HG03439 (cell line): ENCODE measurements around the gene PTPRA.

ENCODE experiments used
- ATAC-seq: cut with Tn5 transposase; IDR thresholded peaks from one replicate; pipeline ENCODE4 v1.9.1; 2021; ENCODE audit warnings: mild to moderate bottlenecking, moderate library complexity; ENCODE audit not compliant: unreplicated experiment

PTPRA gene

DNA sequence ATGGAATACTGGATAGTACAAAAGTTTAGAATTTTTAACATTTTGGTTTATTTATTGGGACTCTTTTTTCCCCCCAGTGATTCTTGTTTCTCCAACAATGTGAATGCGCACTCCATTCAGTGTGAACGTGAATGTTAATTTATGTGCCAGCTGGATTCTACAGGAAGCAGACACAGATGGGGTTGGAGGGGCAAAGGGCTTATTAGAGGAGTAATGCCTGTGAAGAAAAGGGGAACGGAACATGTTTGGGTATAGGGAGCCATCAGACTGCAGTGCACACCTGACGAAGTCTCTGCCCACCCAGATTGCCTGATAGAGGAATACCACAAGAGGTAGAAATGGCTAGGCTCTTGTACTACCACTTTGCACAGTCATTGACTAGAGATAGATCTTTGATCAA lies 48.2 kb downstream of the PTPRA start:
- no peak for ATAC-seq

DNA sequence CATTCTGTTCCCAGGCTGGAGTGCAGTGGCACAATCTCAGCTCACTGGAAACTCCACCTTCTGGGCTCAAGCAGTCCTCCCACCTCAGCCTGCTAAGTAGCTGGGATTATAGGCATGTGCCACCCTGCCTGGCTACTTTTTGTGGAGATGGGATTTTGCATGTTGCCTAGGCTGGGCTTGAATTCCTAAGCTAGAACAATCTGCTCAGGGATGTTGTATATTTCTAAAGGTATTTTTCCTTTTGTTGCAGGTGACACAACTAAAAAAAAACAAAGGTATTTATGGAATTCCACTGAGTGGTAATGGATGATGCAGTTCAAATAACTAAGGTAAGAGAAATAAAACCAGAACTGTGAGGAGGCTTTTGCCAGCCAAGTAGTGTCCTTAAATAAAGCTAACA lies 49.7 kb downstream of the PTPRA start:
- no peak for ATAC-seq

- no peak for ATAC-seq
Measured at GRCh38 chr20:2930538-2930937, 57.3 kb downstream of the PTPRA start.

- ATAC-seq: no peak
Measured at GRCh38 chr20:2932498-2932897, 59.2 kb downstream of the PTPRA start.

DNA sequence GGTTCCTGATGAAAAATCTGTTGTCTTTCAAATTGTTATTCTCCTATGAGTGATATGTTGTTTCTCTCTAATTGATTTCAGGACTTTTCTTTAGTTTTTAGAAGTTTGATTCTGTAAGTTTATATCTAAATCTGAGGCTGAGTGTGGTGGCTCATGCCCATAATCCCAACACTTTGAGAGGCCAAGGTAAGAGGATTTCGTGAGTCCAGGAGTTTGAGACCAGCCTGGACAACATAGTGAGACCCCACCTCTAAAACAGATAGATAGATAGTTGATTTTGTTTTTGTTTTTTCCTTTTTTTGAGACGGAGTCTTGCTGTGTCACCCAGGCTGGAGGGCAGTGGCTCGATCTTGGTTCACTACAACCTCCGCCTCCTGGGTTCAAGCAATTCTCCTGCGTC lies 64.6 kb downstream of the PTPRA start:
- no peak for ATAC-seq

DNA sequence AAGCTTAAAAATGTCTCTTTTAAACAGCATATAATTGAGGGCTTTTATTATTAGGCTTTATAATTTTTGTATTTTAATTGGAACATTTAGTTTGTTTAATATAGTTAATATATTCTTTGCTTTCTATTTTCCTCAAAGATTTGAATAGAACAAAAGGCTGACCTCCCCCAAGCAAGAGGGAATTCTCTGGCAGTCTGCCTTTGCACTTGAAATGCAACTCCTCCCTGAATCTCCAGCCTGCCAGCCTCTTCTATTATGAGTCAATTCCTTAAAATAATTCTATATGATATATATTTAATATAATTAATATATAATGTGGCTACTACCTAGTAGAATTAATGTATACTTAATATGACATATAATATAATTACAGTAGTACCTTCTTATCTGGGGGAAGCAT lies 69.2 kb downstream of the PTPRA start:
- ATAC-seq: no peak

GRCh38 chr20:2946988-2947961 lies 74.0 kb downstream of the PTPRA start:
- no peak for ATAC-seq

GRCh38 chr20:2948968-2949367 lies 75.7 kb downstream of the PTPRA start:
- ATAC-seq: no peak

DNA sequence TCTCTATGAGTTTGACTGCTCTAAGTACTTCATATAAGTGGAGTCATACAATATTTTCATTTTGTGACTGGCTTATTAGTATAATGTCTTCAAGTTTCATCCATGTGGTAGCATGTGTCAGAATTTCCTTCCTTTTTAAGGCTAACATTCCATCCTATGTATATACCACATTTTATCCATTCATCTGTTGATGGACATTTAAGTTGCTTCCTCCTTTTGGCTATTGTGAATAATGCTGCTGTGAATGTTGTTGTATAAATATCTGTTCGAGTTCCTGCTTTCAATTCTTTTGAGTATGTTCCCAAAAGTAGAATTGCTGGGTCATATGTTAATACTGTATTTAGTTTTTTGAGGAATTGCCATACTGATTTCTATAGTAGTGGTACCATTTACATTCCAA lies 79.5 kb downstream of the PTPRA start:
- no peak for ATAC-seq

DNA sequence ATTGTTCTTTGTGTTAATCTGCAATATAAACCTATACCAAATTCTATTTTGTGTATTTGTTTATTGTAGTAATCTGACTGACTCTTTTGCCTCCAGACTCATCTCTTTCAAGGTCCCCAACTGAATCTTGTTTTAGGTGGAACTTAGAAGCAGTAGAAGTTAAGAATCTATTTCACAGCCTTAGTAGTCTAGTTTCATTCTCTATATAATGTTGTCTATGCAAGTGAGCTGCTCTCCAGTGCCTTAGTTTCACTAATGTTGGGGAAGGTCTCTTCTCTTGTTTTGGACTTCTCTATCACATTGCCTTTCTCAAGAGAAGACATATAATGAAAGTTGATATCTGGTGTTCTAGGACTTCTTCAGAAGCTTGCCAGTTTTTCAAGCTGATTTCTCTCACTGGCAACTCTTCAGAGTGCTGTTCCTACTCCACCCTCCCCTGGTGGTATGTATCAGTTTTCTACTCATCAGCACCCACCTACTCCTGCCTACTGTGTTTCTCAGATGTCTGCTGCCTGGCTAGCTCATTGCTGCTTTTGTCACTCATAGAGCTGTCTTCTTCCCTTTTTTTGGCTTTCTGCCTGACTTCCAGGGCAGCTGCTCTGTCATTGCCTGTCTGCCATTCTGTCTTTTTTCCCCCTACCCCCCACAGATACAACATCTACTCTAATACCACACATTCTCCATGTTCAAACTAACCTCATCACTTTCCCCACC lies 82.1 kb downstream of the PTPRA start:
- no peak for ATAC-seq

GRCh38 chr20:2956480-2956879 lies 83.2 kb downstream of the PTPRA start:
- no peak for ATAC-seq

DNA sequence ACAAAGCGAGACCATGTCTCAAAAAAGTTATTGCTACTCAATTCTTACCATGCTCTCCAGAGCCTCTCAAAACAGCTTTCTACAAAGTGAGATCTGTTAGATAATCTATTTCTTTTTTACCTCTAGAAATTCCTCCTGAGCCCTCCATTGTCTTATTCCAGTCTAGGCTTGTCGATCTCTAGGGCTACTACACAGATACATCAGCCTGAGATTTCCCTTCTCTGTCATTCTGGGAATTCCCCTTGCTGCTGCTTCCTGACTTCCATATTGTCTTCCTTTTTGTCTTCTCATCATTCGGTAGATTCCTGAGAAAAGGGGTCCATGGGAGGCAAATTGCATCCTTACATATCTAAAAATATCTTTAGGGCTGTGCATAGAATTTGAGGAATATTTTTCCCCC lies 94.6 kb downstream of the PTPRA start:
- ATAC-seq: no peak

GRCh38 chr20:2972126-2972525 lies 98.8 kb downstream of the PTPRA start:
- no peak for ATAC-seq

DNA sequence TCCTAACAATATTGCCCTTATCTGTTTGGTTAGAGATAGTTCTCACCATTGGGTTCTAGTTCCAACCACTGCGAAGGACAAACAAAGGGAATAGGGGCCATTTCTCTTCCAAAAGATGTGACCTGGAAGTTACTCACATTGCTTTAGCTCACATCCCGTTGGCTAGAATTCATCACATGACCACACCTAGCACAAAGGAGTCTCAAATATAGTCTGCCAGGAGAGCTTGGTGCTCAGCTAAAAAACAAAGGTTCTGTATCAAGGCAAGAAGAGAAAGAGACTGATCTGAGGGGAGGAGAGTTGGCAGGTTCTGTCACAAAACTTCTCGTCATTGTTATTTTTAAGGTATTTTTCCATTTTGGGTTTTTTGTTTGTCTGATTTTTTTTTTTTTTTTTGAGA lies 100.3 kb downstream of the PTPRA start:
- ATAC-seq: no peak

- no peak for ATAC-seq
Measured at GRCh38 chr20:2978519-2978918, 105.2 kb downstream of the PTPRA start.

DNA sequence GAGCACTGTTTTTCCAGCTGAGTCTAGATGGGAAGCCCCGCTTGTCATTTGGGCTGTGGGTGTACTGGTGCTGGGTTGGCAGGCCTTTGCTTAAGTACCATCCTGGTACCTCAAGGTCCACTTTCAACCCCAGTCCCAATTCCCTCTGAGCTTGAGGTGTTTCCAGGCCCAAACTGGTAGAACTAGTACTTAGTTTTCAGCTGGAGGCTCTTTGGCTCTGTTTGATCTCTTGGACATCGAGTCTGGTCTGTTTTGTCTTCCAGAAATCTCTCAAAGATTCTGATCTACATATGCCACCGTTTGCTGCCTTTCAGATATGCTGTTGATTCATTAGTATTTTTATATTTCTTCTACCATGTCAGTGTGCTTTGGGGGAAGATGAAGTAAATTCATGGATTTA lies 108.4 kb downstream of the PTPRA start:
- no peak for ATAC-seq

- ATAC-seq: no peak
Measured at GRCh38 chr20:2983508-2983907, 110.2 kb downstream of the PTPRA start.

DNA sequence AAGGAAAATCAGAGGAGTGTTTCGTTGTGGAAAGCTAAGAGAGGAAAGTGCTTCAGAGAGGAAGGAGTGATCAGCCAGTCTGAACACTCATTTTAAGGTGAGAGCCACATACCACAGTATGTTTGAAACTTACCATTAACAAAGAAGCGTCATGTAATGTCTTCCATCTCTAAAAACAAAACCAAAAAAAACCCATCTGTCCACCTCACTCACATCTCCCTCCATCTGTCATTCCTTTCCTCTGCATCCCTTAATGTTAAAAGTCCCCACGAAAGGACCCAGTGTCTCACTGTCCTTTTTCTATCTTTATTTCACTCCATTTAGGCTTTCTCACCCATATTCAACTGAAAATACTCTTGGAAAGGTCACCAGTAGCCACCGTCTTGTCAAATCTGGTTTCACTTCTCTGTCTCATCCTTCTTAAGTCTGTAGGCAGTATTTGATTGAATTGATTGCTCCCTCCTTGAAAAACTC lies 110.8 kb downstream of the PTPRA start:
- no peak for ATAC-seq

- ATAC-seq: no peak
Measured at GRCh38 chr20:2984956-2985661, 111.8 kb downstream of the PTPRA start.

DNA sequence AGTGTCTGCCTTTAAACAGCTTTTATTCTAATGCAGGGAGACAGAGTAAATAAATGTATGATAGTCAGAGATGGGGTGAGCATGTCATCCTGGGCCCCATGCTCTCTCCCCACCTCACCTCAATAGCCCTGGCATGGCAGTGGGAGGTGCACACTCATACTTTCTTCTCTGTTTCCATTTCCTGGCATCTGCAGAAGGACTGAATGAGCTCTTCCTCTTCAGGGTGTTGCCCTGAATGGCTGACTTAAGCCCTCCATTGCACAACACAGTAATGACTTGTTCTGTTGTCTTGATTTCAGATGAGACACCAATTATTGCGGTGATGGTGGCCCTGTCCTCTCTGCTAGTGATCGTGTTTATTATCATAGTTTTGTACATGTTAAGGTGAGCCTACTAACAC lies 113.2 kb downstream of the PTPRA start:
- no peak for ATAC-seq

DNA sequence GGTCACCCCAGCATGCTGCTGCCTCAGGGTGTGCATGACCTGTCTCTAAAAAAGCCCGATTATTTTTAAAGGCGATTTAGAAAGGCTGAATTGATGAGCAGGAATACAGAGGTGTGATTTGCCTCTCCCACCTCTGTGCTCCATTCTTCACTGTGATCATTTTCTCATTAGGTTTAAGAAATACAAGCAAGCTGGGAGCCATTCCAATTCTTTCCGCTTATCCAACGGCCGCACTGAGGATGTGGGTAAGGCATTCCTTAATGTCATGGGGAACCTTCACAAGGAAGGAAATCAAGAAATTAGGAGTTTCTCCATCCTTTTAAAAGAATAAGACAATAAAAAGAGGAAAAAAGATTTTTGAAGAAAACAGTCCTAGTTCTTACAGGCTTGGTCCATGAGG lies 114.6 kb downstream of the PTPRA start:
- no peak for ATAC-seq
